B cell (primary cell): ENCODE results near the gene ALPK3. TPM values are rescaled to one million over a fixed set of nuclear protein-coding genes. Genes with fewer than 3 reads are reported as not detected.

Experiments
- ATAC-seq: fragments of 200-7000 bp; cut with Tn5 transposase; one replicate; pipeline ENCODE4 v1.10.0; 2021; ENCODE audit warnings: low read depth, mild to moderate bottlenecking, moderate number of reproducible peaks, moderate library complexity
- CTCF ChIA-PET: fragments of 350-600 bp; sonication (Branson Sonifier 250); formaldehyde crosslinking; loops from one replicate; lab custom pipeline; 2021; ENCODE audit warnings: antibody characterized with exemption, inconsistent platforms; lab: Charles Lee
- POLR2A ChIA-PET: fragments of 350-600 bp; sonication (Branson Sonifier 250); formaldehyde crosslinking; loops from one replicate; lab custom pipeline; 2021; ENCODE audit warnings: antibody characterized with exemption; lab: Charles Lee
- DNase-seq: peaks from one replicate; pipeline ENCODE4 v3.0.0; 2013
- H2AFZ ChIP-seq: 2 replicates; pipeline ENCODE4 v1.6.1; 2012; ENCODE audit warnings: mild to moderate bottlenecking, low read depth, low read length; ENCODE audit not compliant: insufficient read depth, poor library complexity, severe bottlenecking
- H3K27ac ChIP-seq, 2 donors: 1 replicate in 1 of 2; 2 replicates in 1 of 2; pipeline ENCODE4 v1.5.1; 2012 to 2013; ENCODE audit warnings: low read length in 2 of 2, mild to moderate bottlenecking in 2 of 2, moderate library complexity in 1 of 2
- H3K27me3 ChIP-seq, 4 experiments: fragments of 200-600 bp in 1 of 4; sonication (generic) in 1 of 4; replicated peaks in 1 of 4; 1 replicate in 2 of 4; 2 replicates in 2 of 4; pipeline versions ENCODE4 v1.6.1 to v1.7.0; 2013 to 2016; ENCODE audit warnings: low read length in 3 of 4, mild to moderate bottlenecking in 2 of 4, mixed read lengths in 1 of 4, moderate library complexity in 1 of 4; ENCODE audit not compliant: insufficient read depth in 4 of 4, control insufficient read depth in 3 of 4; ENCODE audit errors: control extremely low read depth in 1 of 4
- H3K36me3 ChIP-seq, 2 experiments: replicated peaks in 1 of 2; 1 replicate in 1 of 2; 2 replicates in 1 of 2; pipeline versions ENCODE4 v1.6.1 to v1.7.1; 2013; ENCODE audit warnings: low read length in 1 of 2; ENCODE audit not compliant: insufficient read depth in 2 of 2, control insufficient read depth in 1 of 2; ENCODE audit errors: control extremely low read depth in 1 of 2, extremely low read depth in 1 of 2
- H3K4me1 ChIP-seq, 2 donors: fragments of 200-600 bp in 1 of 2; sonication (generic) in 1 of 2; 1 replicate in 1 of 2; 2 replicates in 1 of 2; pipeline versions ENCODE4 v1.5.1 to v1.6.1; 2013 to 2017; ENCODE audit warnings: low read length in 2 of 2; ENCODE audit not compliant: control insufficient read depth in 2 of 2, insufficient read depth in 2 of 2
- H3K4me2 ChIP-seq: replicated peaks from 2 replicates; pipeline ENCODE3; 2012; ENCODE audit warnings: mild to moderate bottlenecking, low read depth, low read length; ENCODE audit not compliant: poor library complexity, severe bottlenecking
- H3K4me3 ChIP-seq, 5 experiments: fragments of 200-600 bp in 1 of 5; sonication (generic) in 1 of 5; 1 replicate in 3 of 5; 2 replicates in 2 of 5; pipeline versions ENCODE4 v1.5.1 to v1.7.0; 2011 to 2016; ENCODE audit warnings: low read length in 4 of 5, mild to moderate bottlenecking in 4 of 5, low read depth in 2 of 5, control low read depth in 1 of 5, moderate library complexity in 1 of 5; ENCODE audit not compliant: insufficient read depth in 1 of 5; ENCODE audit errors: control extremely low read depth in 1 of 5, extremely low read depth in 1 of 5
- H3K79me2 ChIP-seq: fragments of 200-600 bp; sonication (generic); one replicate; pipeline ENCODE4 v1.6.0; 2016; ENCODE audit warnings: low read length; ENCODE audit not compliant: control insufficient read depth, insufficient read depth
- H3K9ac ChIP-seq: fragments of 200-600 bp; sonication (generic); 2 replicates; pipeline ENCODE4 v1.6.1; 2017; ENCODE audit warnings: mild to moderate bottlenecking, low read length, moderate library complexity
- H3K9me3 ChIP-seq, 3 donors: one replicate each; pipeline versions ENCODE4 v1.6.1 to v1.7.1; 2013; ENCODE audit warnings: low read length in 2 of 3; ENCODE audit not compliant: control insufficient read depth in 2 of 3, insufficient read depth in 1 of 3; ENCODE audit errors: control extremely low read depth in 1 of 3
- H4K20me1 ChIP-seq: 2 replicates; pipeline ENCODE4 v1.6.0; 2012; ENCODE audit warnings: mild to moderate bottlenecking, low read length; ENCODE audit not compliant: insufficient read depth, control insufficient read depth, poor library complexity, severe bottlenecking
- H3K27ac Mint-ChIP-seq: one replicate; pipeline ENCODE4 v1.8.0; 2021; ENCODE audit warnings: mixed read lengths
- H3K27me3 Mint-ChIP-seq: one replicate; pipeline ENCODE4 v1.8.0; 2021; ENCODE audit warnings: mixed read lengths
- H3K4me1 Mint-ChIP-seq: one replicate; pipeline ENCODE4 v1.8.0; 2021; ENCODE audit warnings: mixed read lengths
- H3K4me3 Mint-ChIP-seq: one replicate; pipeline ENCODE4 v1.8.0; 2021; ENCODE audit warnings: mixed read lengths
- H3K9me3 Mint-ChIP-seq: one replicate; pipeline ENCODE4 v1.8.0; 2022; ENCODE audit warnings: mixed read lengths; ENCODE audit not compliant: insufficient read depth
- CTCF ChIP-seq: fragments of 200-600 bp; IDR thresholded peaks from one replicate; pipeline ENCODE4 v1.8.0; 2022; ENCODE audit warnings: antibody characterized with exemption, mild to moderate bottlenecking
- EZH2 ChIP-seq: IDR thresholded peaks from 2 replicates; pipeline ENCODE4 v1.6.1; 2012; ENCODE audit warnings: borderline replicate concordance, low read depth, mild to moderate bottlenecking, moderate library complexity, low read length; ENCODE audit not compliant: insufficient read depth, poor library complexity, severe bottlenecking
- WGBS: methylation state at CpG from one replicate; pipeline ENCODE4 v1.1.5; 2013; ENCODE audit warnings: missing lambda C conversion rate; ENCODE audit not compliant: insufficient coverage; 5-methylcytosine and 5-hydroxymethylcytosine counted together
- intact Hi-C: fragments of 100-400 bp; cut with micrococcal nuclease; formaldehyde crosslinking; loops from one replicate; pipeline ENCODE4 v1.10.0; 2022
- polyA plus RNA-seq: library from polyadenylated mRNA; depleted of rRNA; stranded (reverse); fragments of >200 nt; gene quantifications from 2 replicates; pipeline ENCODE4 v1.2.3, GENCODE V29; 2012
- total RNA-seq, 2 donors: library from RNA; stranded (reverse); fragments of 120-200 nt in 1 of 2; gene quantifications; 1 replicate in 1 of 2; 2 replicates in 1 of 2; pipeline versions ENCODE4 v1.2.3 to v1.2.4, GENCODE V29; 2013 to 2022

Gene ALPK3
- total and polyA plus RNA-seq, 2 donors (not counting 1 experiment from before 2014, with no cell fraction given) = 0.07 to 0.15 TPM

GRCh38 chr15:84908564-84908963 is 91.4 kb downstream of the ALPK3 start:
- H3K4me2 ChIP-seq = no peak overlapping the region

DNA sequence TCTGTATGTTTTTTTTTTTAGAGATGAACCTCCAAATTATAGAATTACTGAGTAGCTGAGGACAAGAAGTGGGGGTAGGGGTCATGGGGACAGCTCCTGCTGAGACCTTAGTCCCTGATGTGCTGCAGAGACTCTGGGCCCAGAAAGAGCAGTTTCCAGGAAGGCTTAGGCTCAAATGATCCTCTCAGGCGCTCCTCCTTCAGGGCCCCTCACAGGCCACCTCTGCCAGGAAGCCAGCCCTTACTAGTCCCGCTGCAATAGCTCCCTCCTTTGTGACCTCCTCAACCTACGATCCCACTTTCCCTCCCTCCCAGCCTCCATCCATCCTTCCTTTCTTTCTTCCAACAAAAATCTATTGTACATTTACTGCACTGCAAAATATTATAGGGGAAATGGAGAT is 91.9 kb downstream of the ALPK3 start:
- H4K20me1 ChIP-seq = no peaks in the 10 kb centered on the region
- intact Hi-C loops = no loop called here
- no peaks in the 10 kb centered on the region for H3K4me1 ChIP-seq
- Mint-ChIP-seq H3K27me3 (no peaks in the 10 kb centered on the region), H3K27ac (no peak overlapping the region), H3K9me3 (no peaks in the 10 kb centered on the region), H3K4me1 (no peaks in the 10 kb centered on the region), H3K4me3 (no peak overlapping the region)
- H2AFZ ChIP-seq = no peak overlapping the region
- WGBS = 81% methylated on average over 2 of the region's 3 CpGs
- DNase-seq = no peak
- H3K79me2 ChIP-seq = no peaks in the 10 kb centered on the region
- H3K27ac ChIP-seq = no peak overlapping the region
- peaks cover 0 to 3% (median 0%) of the 10 kb centered on the region in 3 donors for H3K9me3 ChIP-seq
- H3K9ac ChIP-seq = no peak overlapping the region
- TF ChIP-seq CTCF (no peak), EZH2 (no peak)
- H3K4me2 ChIP-seq = no peak overlapping the region
- H3K27me3 ChIP-seq = no peaks in the 10 kb centered on the region
- no peaks in the 10 kb centered on the region for H3K36me3 ChIP-seq
- H3K4me3 ChIP-seq = no peak overlapping the region
- ChIA-PET POLR2A (no interaction called here), CTCF (no interaction called here)
- no peak for ATAC-seq

More at GRCh38 chr15:84908564-84908963, 91.4 kb downstream of the ALPK3 start:
- no peaks in the 10 kb centered on the region for H3K4me1 ChIP-seq
- Mint-ChIP-seq H3K9me3 (no peaks in the 10 kb centered on the region), H3K27me3 (no peaks in the 10 kb centered on the region), H3K4me3 (no peak overlapping the region), H3K4me1 (no peaks in the 10 kb centered on the region), H3K27ac (no peak overlapping the region)
- WGBS = 82% methylated on average over 6 of the region's 13 CpGs
- ATAC-seq = no peak
- no peaks in the 10 kb centered on the region for H3K36me3 ChIP-seq
- no peak overlapping the region for H3K4me3 ChIP-seq
- ChIA-PET POLR2A (no interaction called here), CTCF (no interaction called here)
- intact Hi-C loops = no loop called here
- H3K9me3 ChIP-seq = no peaks in the 10 kb centered on the region
- no peak for DNase-seq
- no peaks in the 10 kb centered on the region for H3K79me2 ChIP-seq
- no peaks in the 10 kb centered on the region for H4K20me1 ChIP-seq
- no peak overlapping the region for H3K9ac ChIP-seq
- no peak for TF ChIP-seq EZH2
- TF ChIP-seq CTCF = no peak
- no peak overlapping the region for H3K27ac ChIP-seq
- H3K27me3 ChIP-seq = no peaks in the 10 kb centered on the region
- no peak overlapping the region for H2AFZ ChIP-seq
